Measurements from ENCODE around the gene CYP39A1. TPM values are rescaled to one million over a fixed set of nuclear protein-coding genes. Genes with fewer than 3 reads are reported as not detected.

CYP39A1 gene
- total and polyA plus RNA-seq, 2 donors (not counting 1 experiment from before 2014, with no cell fraction given): 0.49 to 3.8 TPM

GRCh38 chr6:46530896-46531295, 121.7 kb downstream of the CYP39A1 start:
- no peak for DNase-seq (ENCODE audit: low read depth in 2 of 2)
- Histone ChIP-seq H4K20me1 (ENCODE audit: control insufficient read depth, extremely low read depth, insufficient read depth, low read length) (no peaks in the 10 kb centered on the region), H3K36me3 (ENCODE audit: control insufficient read depth, insufficient read depth, low read length) (no peaks in the 10 kb centered on the region), H2AFZ (ENCODE audit: low read length) (no peak overlapping the region), H3K4me1 (ENCODE audit: control insufficient read depth, extremely low read depth, insufficient read depth, low read length) (no peaks in the 10 kb centered on the region), H3K9ac (ENCODE audit: insufficient read depth, low read length) (no peak overlapping the region), H3K9me3 (ENCODE audit: control insufficient read depth, insufficient read depth, low read depth, low read length) (no peaks in the 10 kb centered on the region), H3K27me3 (ENCODE audit: control insufficient read depth, insufficient read depth, low read length) (no peaks in the 10 kb centered on the region), H3K79me2 (ENCODE audit: control insufficient read depth, insufficient read depth, low read length) (no peaks in the 10 kb centered on the region), H3K4me3 (replicated peaks in 1 of 4; ENCODE audit: control extremely low read depth in 1 of 4, insufficient read depth in 1 of 4, low read depth in 3 of 4, low read length in 4 of 4) (no peak overlapping the region), H3K27ac (ENCODE audit: insufficient read depth, low read length) (no peak overlapping the region), H3K4me2 (ENCODE audit: extremely low read depth, insufficient read depth, low read length) (no peak overlapping the region)
- TF ChIP-seq EZH2 (IDR thresholded peaks at IDR 0.05; ENCODE audit: low read length, missing control alignments) (no peak), CTCF (conservative IDR thresholded peaks at IDR 0.05 in 1 of 2, IDR thresholded peaks at IDR 0.05 in 1 of 2; ENCODE audit: low read depth in 1 of 2, low read length in 2 of 2) (no peak)

- no peaks in the 10 kb centered on the region for H3K9me3 ChIP-seq (ENCODE audit: control insufficient read depth, insufficient read depth, low read depth, low read length)
- H3K36me3 ChIP-seq (ENCODE audit: control insufficient read depth, insufficient read depth, low read length): no peaks in the 10 kb centered on the region
- TF ChIP-seq CTCF (conservative IDR thresholded peaks at IDR 0.05 in 1 of 2, IDR thresholded peaks at IDR 0.05 in 1 of 2; ENCODE audit: low read depth in 1 of 2, low read length in 2 of 2): no peak
- no peak for TF ChIP-seq EZH2 (IDR thresholded peaks at IDR 0.05; ENCODE audit: low read length, missing control alignments)
- no peak overlapping the region for H3K27ac ChIP-seq (ENCODE audit: insufficient read depth, low read length)
- H4K20me1 ChIP-seq (ENCODE audit: control insufficient read depth, extremely low read depth, insufficient read depth, low read length): no peaks in the 10 kb centered on the region
- no peak overlapping the region for H2AFZ ChIP-seq (ENCODE audit: low read length)
- H3K4me1 ChIP-seq (ENCODE audit: control insufficient read depth, extremely low read depth, insufficient read depth, low read length): no peaks in the 10 kb centered on the region
- no peak overlapping the region for H3K4me2 ChIP-seq (ENCODE audit: extremely low read depth, insufficient read depth, low read length)
- H3K9ac ChIP-seq (ENCODE audit: insufficient read depth, low read length): no peak overlapping the region
- no peaks in the 10 kb centered on the region for H3K79me2 ChIP-seq (ENCODE audit: control insufficient read depth, insufficient read depth, low read length)
- DNase-seq (ENCODE audit: low read depth in 2 of 2): peak in 1 of 2 donors; percentile 11
- H3K4me3 ChIP-seq (replicated peaks in 1 of 4; ENCODE audit: control extremely low read depth in 1 of 4, insufficient read depth in 1 of 4, low read depth in 3 of 4, low read length in 4 of 4): no peak overlapping the region
- no peaks in the 10 kb centered on the region for H3K27me3 ChIP-seq (ENCODE audit: control insufficient read depth, insufficient read depth, low read length)
Observed at GRCh38 chr6:46528961-46529750, 123.5 kb downstream of the CYP39A1 start.

GRCh38 chr6:46526607-46527006, 126.0 kb downstream of the CYP39A1 start:
- no peaks in the 10 kb centered on the region for H4K20me1 ChIP-seq (ENCODE audit: control insufficient read depth, extremely low read depth, insufficient read depth, low read length)
- H3K9me3 ChIP-seq (ENCODE audit: control insufficient read depth, insufficient read depth, low read depth, low read length): no peaks in the 10 kb centered on the region

More at GRCh38 chr6:46526607-46527006, 126.0 kb downstream of the CYP39A1 start:
- no peak overlapping the region for H2AFZ ChIP-seq (ENCODE audit: low read length)
- H3K27me3 ChIP-seq (ENCODE audit: control insufficient read depth, insufficient read depth, low read length): no peaks in the 10 kb centered on the region
- H3K4me2 ChIP-seq (ENCODE audit: extremely low read depth, insufficient read depth, low read length): no peak overlapping the region
- H3K27ac ChIP-seq (ENCODE audit: insufficient read depth, low read length): no peak overlapping the region
- H3K79me2 ChIP-seq (ENCODE audit: control insufficient read depth, insufficient read depth, low read length): no peaks in the 10 kb centered on the region
- no peak for TF ChIP-seq CTCF (conservative IDR thresholded peaks at IDR 0.05 in 1 of 2, IDR thresholded peaks at IDR 0.05 in 1 of 2; ENCODE audit: low read depth in 1 of 2, low read length in 2 of 2)
- TF ChIP-seq EZH2 (IDR thresholded peaks at IDR 0.05; ENCODE audit: low read length, missing control alignments): no peak
- no peak overlapping the region for H3K9ac ChIP-seq (ENCODE audit: insufficient read depth, low read length)
- H3K4me1 ChIP-seq (ENCODE audit: control insufficient read depth, extremely low read depth, insufficient read depth, low read length): no peaks in the 10 kb centered on the region
- no peak overlapping the region for H3K4me3 ChIP-seq (replicated peaks in 1 of 4; ENCODE audit: control extremely low read depth in 1 of 4, insufficient read depth in 1 of 4, low read depth in 3 of 4, low read length in 4 of 4)
- DNase-seq (ENCODE audit: low read depth in 2 of 2): no peak
- no peaks in the 10 kb centered on the region for H3K36me3 ChIP-seq (ENCODE audit: control insufficient read depth, insufficient read depth, low read length)

All from fibroblast of lung (primary cell).